Dermis lymphatic vessel endothelial cell (primary cell): Measurements from ENCODE around the gene SRA1. TPM values are rescaled to one million over a fixed set of nuclear protein-coding genes. Genes with fewer than 3 reads are reported as not detected.

Experiments
- total RNA-seq: library from RNA; depleted of rRNA; stranded (reverse); fragments of >200 nt; gene quantifications from 2 replicates; pipeline ENCODE4 v1.2.1, GENCODE V29; 2014

SRA1 gene
- 15.0 and 16.5 TPM in 2 replicates for total RNA-seq

GRCh38 chr5:140557136-140557805 is at the start of gene SRA1:
Gene SRA1, minus strand, starts transcription at chr5:140557473. Its CDS starts 21 bp downstream, at chr5:140557452.

GRCh38 chr5:140564196-140565023 is 7.1 kb upstream of the SRA1 start, which contains the start of the genes APBB3 and SLC35A4:
Gene APBB3, minus strand, starts transcription at chr5:140564598. Its CDS starts 353 bp downstream, at chr5:140564245.
Gene SLC35A4, plus strand, starts transcription at chr5:140564828. Its CDS starts 2,342 bp downstream, at chr5:140567170.

GRCh38 chr5:140547508-140548299 is 9.6 kb downstream of the SRA1 start, which contains the start of gene EIF4EBP3:
Gene EIF4EBP3, plus strand, starts transcription at chr5:140547662. Its CDS starts 76 bp downstream, at chr5:140547738.

Other genes starting within 250 kb of the SRA1 start
- 10.1 and 39.9 TPM in 2 replicates for gene HBEGF, start 210.9 kb downstream of the SRA1 start, total RNA-seq
- gene SLC4A9, start 197.3 kb downstream of the SRA1 start, total RNA-seq: not detected in 2 replicates
- 52.8 and 68.4 TPM in 2 replicates for gene ANKHD1, start 155.6 kb downstream of the SRA1 start, total RNA-seq
- 1.6 and 2.2 TPM in 2 replicates for gene EIF4EBP3, start 9.8 kb downstream of the SRA1 start, total RNA-seq
- 5.1 and 6.2 TPM in 2 replicates for gene APBB3, start 7.1 kb upstream of the SRA1 start, total RNA-seq
- 22.3 and 26.7 TPM in 2 replicates for gene SLC35A4, start 7.4 kb upstream of the SRA1 start, total RNA-seq
- 1.3 and 1.6 TPM in 2 replicates for gene CD14, start 75.7 kb upstream of the SRA1 start, total RNA-seq
- gene TMCO6, start 82.0 kb upstream of the SRA1 start, total RNA-seq: 9.8 and 11.7 TPM in 2 replicates
- 53.3 and 90.9 TPM in 2 replicates for gene NDUFA2, start 90.2 kb upstream of the SRA1 start, total RNA-seq
- 64.8 and 75.5 TPM in 2 replicates for gene IK, start 90.4 kb upstream of the SRA1 start, total RNA-seq
- 25.9 and 28.6 TPM in 2 replicates for gene WDR55, start 107.4 kb upstream of the SRA1 start, total RNA-seq
- gene DND1, start 116.1 kb upstream of the SRA1 start, total RNA-seq: under 0.01 and 0.09 TPM in 2 replicates
- gene HARS1, start 133.9 kb upstream of the SRA1 start, total RNA-seq: 39.4 and 52.8 TPM in 2 replicates
- gene HARS2, start 134.0 kb upstream of the SRA1 start, total RNA-seq: 22.0 and 26.9 TPM in 2 replicates
- 41.0 and 58.4 TPM in 2 replicates for gene ZMAT2, start 143.0 kb upstream of the SRA1 start, total RNA-seq
- under 0.01 and 0.09 TPM in 2 replicates for gene PCDHA1, start 228.7 kb upstream of the SRA1 start, total RNA-seq
- under 0.01 TPM in 1 of 2 replicates, not detected in the other for gene PCDHA2, start 237.4 kb upstream of the SRA1 start, total RNA-seq
- gene PCDHA3, start 243.6 kb upstream of the SRA1 start, total RNA-seq: 0.11 and 0.17 TPM in 2 replicates
- gene PCDHA4, start 249.6 kb upstream of the SRA1 start, total RNA-seq: under 0.01 and 0.17 TPM in 2 replicates